ENCODE measurements around the gene AFAP1.

- TF ChIP-seq CREB1 (IDR thresholded peaks at IDR 0.05; ENCODE audit: low read depth) (no peak), RAD21 (IDR thresholded peaks at IDR 0.05; ENCODE audit: low read depth) (no peak), YY1 (IDR thresholded peaks at IDR 0.05; ENCODE audit: low read depth) (no peak), CEBPB (IDR thresholded peaks at IDR 0.05) (no peak), TAF1 (IDR thresholded peaks at IDR 0.05; ENCODE audit: low read depth) (no peak), ZBTB7A (IDR thresholded peaks at IDR 0.05; ENCODE audit: low read depth) (no peak), EP300 (IDR thresholded peaks at IDR 0.05; ENCODE audit: borderline replicate concordance) (no peak), NFIC (IDR thresholded peaks at IDR 0.05) (no peak), TCF12 (IDR thresholded peaks at IDR 0.05; ENCODE audit: low read depth) (no peak), MAX (IDR thresholded peaks at IDR 0.05) (no peak)
Observed at GRCh38 chr4:7922466-7922865, 17.2 kb downstream of the AFAP1 start.
